GM19025 (cell line): ENCODE measurements around the gene NAXE.
"Not testable (repeated sequence)": the region's sequence is repeated elsewhere in the genome, so short reads cannot be mapped to it uniquely, and the experiment has no call there.

Experiments used
- ATAC-seq: cut with Tn5 transposase; IDR thresholded peaks from one replicate; pipeline ENCODE4 v1.9.1; 2021; ENCODE audit warnings: mild to moderate bottlenecking, low read depth, moderate library complexity; ENCODE audit not compliant: unreplicated experiment

Gene NAXE

GRCh38 chr1:156618853-156619581 is 27.4 kb downstream of the NAXE start, which contains the start of gene HAPLN2:
TSS of gene HAPLN2 (plus strand) at chr1:156619415. CDS start at chr1:156623491, 4,076 bp downstream.
- no peak for ATAC-seq

- ATAC-seq = no peak
These were observed 28.0 kb downstream of the NAXE start for GRCh38 chr1:156619582-156619955.

- ATAC-seq = no peak
These were observed 31.2 kb downstream of the NAXE start for GRCh38 chr1:156622581-156623297.

GRCh38 chr1:156623946-156624813 is 32.6 kb downstream of the NAXE start:
- ATAC-seq = no peak

- ATAC-seq = no peak
These were observed 33.3 kb downstream of the NAXE start for GRCh38 chr1:156624814-156625435.

GRCh38 chr1:156625436-156626078 is 34.0 kb downstream of the NAXE start:
- no peak for ATAC-seq

- ATAC-seq = no peak
These were observed 34.5 kb downstream of the NAXE start for GRCh38 chr1:156626079-156626438.

- no peak for ATAC-seq
These were observed 35.8 kb downstream of the NAXE start for GRCh38 chr1:156627313-156627880.

- ATAC-seq = no peak
These were observed 38.4 kb downstream of the NAXE start for GRCh38 chr1:156629823-156630449.

- not testable (repeated sequence) for ATAC-seq
These were observed 39.6 kb downstream of the NAXE start for GRCh38 chr1:156631152-156631551.

GRCh38 chr1:156632355-156632754 is 40.8 kb downstream of the NAXE start:
- no peak for ATAC-seq

GRCh38 chr1:156638189-156638985 is 46.8 kb downstream of the NAXE start:
- no peak for ATAC-seq

- ATAC-seq = no peak
These were observed 48.1 kb downstream of the NAXE start for GRCh38 chr1:156639601-156640101.

GRCh38 chr1:156640842-156641706 is 49.5 kb downstream of the NAXE start:
- ATAC-seq = no peak

GRCh38 chr1:156641761-156642264 is 50.2 kb downstream of the NAXE start, which contains the start of gene BCAN:
TSS of gene BCAN (plus strand) at chr1:156642117. CDS start at chr1:156646055, 3,938 bp downstream.
- no peak for ATAC-seq

- ATAC-seq = no peak
These were observed 50.9 kb downstream of the NAXE start for GRCh38 chr1:156642265-156643048.
